Measurements from ENCODE around the gene CYP20A1. TPM values are rescaled to one million over a fixed set of nuclear protein-coding genes. Genes with fewer than 3 reads are reported as not detected.

The CYP20A1 gene
- total RNA-seq, 1 donor from 2014 or later: 20.7 TPM

Small RNA genes within 50 kb of the gene (small RNA-seq; reads per million reads assigned to genes)
- gene RN7SL670P: not detected

Other genes with a start within 250 kb of the CYP20A1 start
- gene NBEAL1, start 224.1 kb upstream of the CYP20A1 start, total RNA-seq: 62.7 TPM
- gene ABI2, start 89.4 kb downstream of the CYP20A1 start, total RNA-seq: 217 TPM

Data from occipital lobe (tissue), 2 donors.